Measurements from ENCODE around the gene SLC35B1.

Gene SLC35B1

DNA sequence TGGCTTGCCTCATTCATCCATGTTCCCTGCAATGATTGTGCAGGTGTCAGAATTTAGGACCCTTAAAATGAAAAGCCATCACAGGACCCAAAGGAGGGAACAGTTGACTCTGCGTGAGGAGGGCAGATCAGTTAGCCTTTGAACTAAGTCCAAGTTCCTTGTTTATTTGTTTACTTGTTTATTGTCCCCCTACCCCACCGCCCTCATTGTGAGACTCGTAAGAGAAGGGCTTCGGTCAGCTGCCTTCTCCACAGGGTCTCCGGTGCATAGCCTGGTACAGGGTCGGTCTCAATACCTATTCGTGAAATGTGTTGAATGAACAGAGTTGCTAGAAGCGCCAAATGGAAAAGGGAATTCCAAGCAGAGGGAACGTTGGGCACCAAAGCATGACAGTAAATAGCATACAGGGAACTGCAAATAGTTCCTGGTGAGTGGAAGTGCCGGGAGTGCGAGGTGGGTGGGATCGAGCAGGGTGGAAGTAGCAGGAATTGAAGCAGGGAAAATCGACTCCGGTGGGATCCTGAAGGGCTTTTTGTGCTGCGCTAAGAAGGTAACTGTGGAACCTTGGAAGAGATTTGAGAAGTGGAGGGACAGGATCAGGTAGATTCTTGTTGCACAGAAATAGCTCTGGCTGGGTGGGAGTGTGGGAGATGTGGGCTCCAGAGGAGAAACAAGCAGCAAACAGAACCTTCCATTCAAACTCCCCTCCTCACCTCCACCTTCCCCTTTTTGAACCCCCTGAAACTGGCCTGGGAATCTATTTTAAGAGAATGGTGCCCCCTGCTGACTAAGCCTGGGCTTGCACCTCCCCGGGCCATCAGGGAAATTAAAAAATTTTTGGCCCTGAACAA, 12.7 kb downstream of the SLC35B1 start:
- peak overlapping the region; percentile 25 to 38 for H3K4me3 ChIP-seq (ENCODE audit: low read depth in 1 of 2, low read length in 2 of 2)

DNA sequence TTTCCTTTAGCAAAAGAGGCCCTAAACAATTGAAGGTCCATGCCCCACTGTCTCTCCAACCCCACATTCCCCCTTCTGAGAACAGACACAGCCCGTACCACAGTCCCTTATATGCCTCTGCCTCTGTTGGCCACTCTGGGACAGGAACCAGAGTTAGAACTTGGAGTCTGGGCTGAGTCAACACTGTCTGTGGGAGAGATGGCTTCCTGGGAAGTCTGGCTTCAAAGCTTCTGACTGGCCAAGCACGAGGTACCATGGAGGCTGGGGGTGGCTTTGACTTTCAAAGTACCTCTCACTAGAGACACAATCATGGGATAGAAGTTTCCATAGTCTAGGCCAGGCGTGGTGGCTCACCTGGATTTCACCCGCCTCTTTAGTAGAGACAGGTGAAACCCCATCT, 15.0 kb downstream of the SLC35B1 start:
- H3K27ac ChIP-seq (ENCODE audit: low read depth, low read length): peak overlapping the region; percentile 80
- peak overlapping the region; percentile 41 for H3K9ac ChIP-seq (ENCODE audit: low read length)
- H3K4me1 ChIP-seq (ENCODE audit: insufficient read depth, low read length): peaks cover 30% of the 10 kb centered on the region

More for the DNA sequence above, 12.7 kb downstream of the SLC35B1 start:
- no peak overlapping the region for H3K9ac ChIP-seq (ENCODE audit: low read length)
- H3K27ac ChIP-seq (ENCODE audit: low read depth, low read length): peak overlapping the region; percentile 31
- H3K4me1 ChIP-seq (ENCODE audit: insufficient read depth, low read length): peaks cover 26% of the 10 kb centered on the region
- H3K36me3 ChIP-seq (ENCODE audit: insufficient read depth, low read length): peaks cover 3% of the 10 kb centered on the region
- H3K9me3 ChIP-seq (ENCODE audit: low read length): no peaks in the 10 kb centered on the region
- no peaks in the 10 kb centered on the region for H3K27me3 ChIP-seq (ENCODE audit: control insufficient read depth in 1 of 2, insufficient read depth in 2 of 2, low read length in 2 of 2)

DNA sequence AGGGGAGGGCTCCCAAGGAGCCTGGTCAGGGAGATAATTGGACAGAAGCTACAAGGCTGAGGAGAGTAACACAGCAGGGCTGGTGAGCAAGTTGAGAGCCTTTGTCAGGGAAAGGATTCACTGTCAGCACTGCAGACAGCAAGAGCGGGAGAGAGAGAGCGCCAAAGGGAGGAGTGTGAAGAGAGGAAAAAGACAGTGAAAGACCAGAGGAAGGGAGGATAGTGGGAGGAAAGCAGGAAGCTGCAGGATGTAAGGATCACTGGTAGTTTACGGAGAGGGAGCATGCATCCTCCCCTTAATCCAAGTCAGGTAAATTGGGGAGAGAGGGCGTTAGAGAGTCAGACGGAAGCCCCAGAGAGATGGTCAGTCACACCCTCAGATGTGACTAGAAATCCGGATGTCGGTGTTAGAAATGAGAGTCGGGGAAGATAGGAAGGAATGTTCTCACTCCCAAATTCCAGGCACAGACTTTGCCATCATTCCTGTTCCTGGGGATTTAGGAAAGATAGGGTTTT, 16.0 kb downstream of the SLC35B1 start:
- no peaks in the 10 kb centered on the region for H3K36me3 ChIP-seq (ENCODE audit: insufficient read depth, low read length)
- peak overlapping the region; percentile 80 for H3K27ac ChIP-seq (ENCODE audit: low read depth, low read length)
- peak overlapping the region; percentile 62 for H3K9ac ChIP-seq (ENCODE audit: low read length)
- H3K4me1 ChIP-seq (ENCODE audit: insufficient read depth, low read length): peaks cover 33% of the 10 kb centered on the region
- H3K4me3 ChIP-seq (ENCODE audit: low read depth in 1 of 2, low read length in 2 of 2): peak overlapping the region in 1 of 2 donors; percentile 17
- H3K9me3 ChIP-seq (ENCODE audit: low read length): no peaks in the 10 kb centered on the region
- H3K27me3 ChIP-seq (ENCODE audit: control insufficient read depth in 1 of 2, insufficient read depth in 2 of 2, low read length in 2 of 2): no peaks in the 10 kb centered on the region

More for the DNA sequence above, 15.0 kb downstream of the SLC35B1 start:
- Histone ChIP-seq H3K36me3 (ENCODE audit: insufficient read depth, low read length) (no peaks in the 10 kb centered on the region), H3K9me3 (ENCODE audit: low read length) (no peaks in the 10 kb centered on the region), H3K27me3 (ENCODE audit: control insufficient read depth in 1 of 2, insufficient read depth in 2 of 2, low read length in 2 of 2) (no peaks in the 10 kb centered on the region), H3K4me3 (ENCODE audit: low read depth in 1 of 2, low read length in 2 of 2) (no peak overlapping the region)

DNA sequence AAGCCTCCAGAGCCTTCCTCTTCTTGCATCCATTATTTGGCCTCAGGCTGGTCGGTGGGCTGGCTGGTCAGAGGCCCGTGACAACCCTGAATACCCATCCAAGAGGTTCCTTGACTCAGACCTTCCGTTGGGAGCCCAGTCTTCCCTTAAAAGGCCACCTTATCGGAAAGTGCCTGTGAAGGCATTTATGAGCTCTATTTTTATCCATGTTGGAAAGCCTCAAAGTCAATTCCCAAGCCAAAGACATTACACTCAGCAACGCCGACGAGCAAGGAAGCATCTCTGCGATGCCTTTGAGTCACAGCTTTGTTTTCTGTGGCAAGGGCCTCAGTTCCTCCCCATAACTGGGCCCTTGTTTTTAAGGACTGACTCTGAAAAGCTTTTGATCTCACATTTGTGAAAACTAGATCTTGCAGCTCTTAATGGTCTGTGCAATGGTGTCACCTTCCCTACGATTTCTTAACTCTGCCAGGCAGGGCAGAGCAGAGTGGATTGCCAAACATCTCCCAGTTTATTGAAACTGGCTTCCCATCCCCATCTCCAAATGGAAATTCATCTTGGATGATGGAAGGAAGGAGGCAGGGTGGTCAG, 16.6 kb downstream of the SLC35B1 start:
- Histone ChIP-seq H3K4me3 (ENCODE audit: low read depth in 1 of 2, low read length in 2 of 2) (peak overlapping the region in 1 of 2 donors; percentile 17), H3K27me3 (ENCODE audit: control insufficient read depth in 1 of 2, insufficient read depth in 2 of 2, low read length in 2 of 2) (no peaks in the 10 kb centered on the region), H3K9me3 (ENCODE audit: low read length) (no peaks in the 10 kb centered on the region), H3K4me1 (ENCODE audit: insufficient read depth, low read length) (peaks cover 33% of the 10 kb centered on the region), H3K27ac (ENCODE audit: low read depth, low read length) (peak overlapping the region; percentile 80), H3K9ac (ENCODE audit: low read length) (peak overlapping the region; percentile 62), H3K36me3 (ENCODE audit: insufficient read depth, low read length) (no peaks in the 10 kb centered on the region)

DNA sequence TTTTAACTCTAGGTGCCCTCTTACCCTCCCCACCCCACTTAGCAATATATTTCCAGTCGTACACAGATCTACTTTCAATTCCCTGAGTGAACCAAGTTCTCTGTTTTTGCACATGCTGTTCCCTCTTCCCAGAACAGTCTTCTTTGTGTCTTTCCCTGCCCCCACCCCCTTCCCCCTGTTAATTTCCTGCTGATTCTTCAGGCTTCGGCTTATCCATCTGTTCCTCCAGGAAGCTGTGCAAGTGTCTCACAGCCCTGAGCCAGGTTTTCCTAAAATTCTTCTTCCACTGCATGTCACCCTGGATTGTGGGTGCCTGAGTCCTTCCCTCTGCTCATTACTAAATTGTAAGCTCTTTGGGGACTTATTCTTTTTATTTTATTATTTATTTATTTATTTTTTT, 17.5 kb downstream of the SLC35B1 start:
- no peaks in the 10 kb centered on the region for H3K27me3 ChIP-seq (ENCODE audit: control insufficient read depth in 1 of 2, insufficient read depth in 2 of 2, low read length in 2 of 2)
- H3K27ac ChIP-seq (ENCODE audit: low read depth, low read length): peak overlapping the region; percentile 80
- H3K9me3 ChIP-seq (ENCODE audit: low read length): no peaks in the 10 kb centered on the region
- peaks cover 31% of the 10 kb centered on the region for H3K4me1 ChIP-seq (ENCODE audit: insufficient read depth, low read length)
- H3K9ac ChIP-seq (ENCODE audit: low read length): no peak overlapping the region
- no peak overlapping the region for H3K4me3 ChIP-seq (ENCODE audit: low read depth in 1 of 2, low read length in 2 of 2)
- H3K36me3 ChIP-seq (ENCODE audit: insufficient read depth, low read length): no peaks in the 10 kb centered on the region

DNA sequence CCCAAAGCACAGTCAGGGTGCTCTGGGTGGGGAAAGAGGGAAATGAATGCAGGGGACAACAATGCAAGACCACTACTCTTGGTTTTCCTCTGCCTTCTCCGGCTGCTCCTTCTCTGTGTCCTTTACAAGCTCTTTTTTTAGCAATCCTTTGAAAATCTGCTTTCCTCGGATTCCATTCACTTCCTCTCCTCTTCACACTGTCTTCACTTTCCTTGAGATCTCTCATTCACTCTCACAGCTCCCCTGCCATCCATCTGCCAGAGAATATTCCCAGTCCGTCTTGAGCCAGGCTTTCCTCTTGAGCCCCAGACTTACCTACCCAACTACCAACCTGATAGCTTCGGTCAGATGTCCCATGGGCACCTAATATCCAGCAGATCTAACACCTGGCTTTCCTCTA, 18.9 kb downstream of the SLC35B1 start:
- no peak overlapping the region for H3K4me3 ChIP-seq (ENCODE audit: low read depth in 1 of 2, low read length in 2 of 2)
- H3K27ac ChIP-seq (ENCODE audit: low read depth, low read length): peak overlapping the region; percentile 71
- no peaks in the 10 kb centered on the region for H3K9me3 ChIP-seq (ENCODE audit: low read length)
- H3K36me3 ChIP-seq (ENCODE audit: insufficient read depth, low read length): no peaks in the 10 kb centered on the region
- peaks cover 25% of the 10 kb centered on the region for H3K4me1 ChIP-seq (ENCODE audit: insufficient read depth, low read length)
- H3K27me3 ChIP-seq (ENCODE audit: control insufficient read depth in 1 of 2, insufficient read depth in 2 of 2, low read length in 2 of 2): no peaks in the 10 kb centered on the region
- H3K9ac ChIP-seq (ENCODE audit: low read length): no peak overlapping the region

DNA sequence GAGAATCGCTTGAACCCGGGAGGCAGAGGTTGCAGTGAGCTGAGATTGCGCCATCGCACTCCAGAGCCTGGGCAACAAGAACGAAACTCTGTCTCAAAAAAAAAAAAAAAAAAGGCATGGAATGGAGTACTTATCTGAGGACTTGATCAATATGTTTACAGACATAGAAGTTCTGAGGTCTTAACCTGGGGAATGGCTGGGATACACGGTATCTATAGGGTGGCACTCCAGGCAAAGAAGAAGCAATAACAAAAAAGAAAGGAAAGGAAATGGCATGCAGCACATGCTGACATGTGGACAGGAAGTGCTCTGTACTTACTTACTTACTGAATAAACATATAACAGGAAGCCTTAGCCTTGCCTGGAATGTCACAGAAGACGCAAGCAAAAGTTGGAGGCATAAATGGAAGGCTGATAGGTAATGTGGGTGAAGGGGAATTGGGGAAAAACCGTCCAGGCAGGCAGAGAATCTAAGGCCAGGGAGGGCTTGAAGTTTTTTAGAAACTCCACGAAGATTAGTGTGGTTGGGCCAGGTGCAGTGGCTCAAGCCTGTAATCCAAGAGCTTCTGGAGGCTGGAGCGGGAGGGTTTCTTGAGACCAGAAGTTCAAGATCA, 19.8 kb downstream of the SLC35B1 start:
- H3K4me3 ChIP-seq (ENCODE audit: low read depth in 1 of 2, low read length in 2 of 2): no peak overlapping the region

DNA sequence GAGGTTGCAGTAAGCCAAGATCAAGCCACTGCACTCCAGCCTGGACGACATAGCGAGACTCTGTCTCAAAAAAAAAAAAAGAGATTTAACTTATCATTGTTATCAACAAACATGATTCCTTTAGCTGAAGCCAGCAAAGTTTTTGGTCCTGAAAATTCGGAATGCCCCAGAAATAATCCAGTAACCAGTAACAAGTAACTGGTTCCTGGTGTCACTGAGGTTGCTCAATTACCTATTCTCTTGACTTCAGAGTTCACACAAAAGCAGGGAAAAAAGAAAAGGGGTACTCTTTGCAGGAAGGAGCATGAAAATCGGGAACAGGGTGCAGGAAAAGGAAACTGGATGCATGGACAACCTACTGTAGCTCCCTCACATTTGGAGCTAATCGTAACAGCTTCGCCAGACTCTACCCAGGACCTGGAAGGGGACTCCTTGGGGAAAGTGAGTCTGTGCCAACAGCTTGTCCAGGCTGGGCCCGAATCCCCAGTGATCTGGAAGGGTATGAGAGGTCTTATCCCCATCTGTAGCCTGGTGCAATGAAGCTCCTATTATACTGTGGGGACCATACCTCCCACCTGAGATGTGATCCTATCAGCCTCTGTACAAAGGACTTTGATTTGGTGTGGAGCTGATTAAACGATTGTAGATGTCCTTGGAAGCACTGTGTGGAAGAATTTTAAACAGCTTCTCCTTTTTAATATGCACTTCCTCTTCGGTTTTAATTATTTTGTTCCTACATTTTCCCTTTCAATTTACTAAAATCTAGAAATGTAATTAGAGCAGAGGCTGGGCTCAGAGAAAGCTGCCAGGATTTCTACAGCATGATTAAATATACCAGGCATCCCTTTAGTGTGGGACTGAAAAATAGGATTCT, 26.4 kb downstream of the SLC35B1 start:
- H3K4me1 ChIP-seq (ENCODE audit: insufficient read depth, low read length): peaks cover 4% of the 10 kb centered on the region

More for the DNA sequence above, 19.8 kb downstream of the SLC35B1 start:
- H3K9ac ChIP-seq (ENCODE audit: low read length): no peak overlapping the region
- H3K9me3 ChIP-seq (ENCODE audit: low read length): no peaks in the 10 kb centered on the region
- no peaks in the 10 kb centered on the region for H3K36me3 ChIP-seq (ENCODE audit: insufficient read depth, low read length)
- no peaks in the 10 kb centered on the region for H3K27me3 ChIP-seq (ENCODE audit: control insufficient read depth in 1 of 2, insufficient read depth in 2 of 2, low read length in 2 of 2)
- peak overlapping the region; percentile 71 for H3K27ac ChIP-seq (ENCODE audit: low read depth, low read length)
- peaks cover 25% of the 10 kb centered on the region for H3K4me1 ChIP-seq (ENCODE audit: insufficient read depth, low read length)

DNA sequence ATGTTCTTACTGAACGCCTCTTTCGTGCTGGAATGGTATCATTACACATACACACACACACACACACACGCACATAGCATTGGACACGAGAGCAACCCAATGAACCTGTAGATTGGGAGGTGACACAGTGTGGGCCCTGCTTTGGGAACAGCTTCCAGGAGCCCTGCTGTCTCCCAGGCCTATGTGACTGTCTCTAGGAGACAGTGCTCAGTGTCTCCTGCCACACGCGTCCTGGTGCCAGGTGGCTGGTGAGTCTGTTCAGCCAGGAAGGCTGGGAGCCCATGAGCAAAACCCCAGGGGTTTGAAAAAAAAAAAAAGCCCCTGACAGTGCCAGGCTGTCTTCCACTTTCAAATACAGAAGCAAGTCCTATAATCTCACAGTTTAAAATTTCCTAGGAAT, 27.4 kb downstream of the SLC35B1 start:
- no peaks in the 10 kb centered on the region for H3K27me3 ChIP-seq (ENCODE audit: control insufficient read depth in 1 of 2, insufficient read depth in 2 of 2, low read length in 2 of 2)
- peaks cover 8% of the 10 kb centered on the region for H3K4me1 ChIP-seq (ENCODE audit: insufficient read depth, low read length)
- H3K27ac ChIP-seq (ENCODE audit: low read depth, low read length): no peak overlapping the region
- H3K9ac ChIP-seq (ENCODE audit: low read length): no peak overlapping the region
- no peak overlapping the region for H3K4me3 ChIP-seq (ENCODE audit: low read depth in 1 of 2, low read length in 2 of 2)
- H3K36me3 ChIP-seq (ENCODE audit: insufficient read depth, low read length): no peaks in the 10 kb centered on the region
- H3K9me3 ChIP-seq (ENCODE audit: low read length): no peaks in the 10 kb centered on the region

More for the DNA sequence above, 26.4 kb downstream of the SLC35B1 start:
- Histone ChIP-seq H3K9ac (ENCODE audit: low read length) (no peak overlapping the region), H3K27ac (ENCODE audit: low read depth, low read length) (no peak overlapping the region), H3K9me3 (ENCODE audit: low read length) (no peaks in the 10 kb centered on the region), H3K36me3 (ENCODE audit: insufficient read depth, low read length) (no peaks in the 10 kb centered on the region), H3K4me3 (ENCODE audit: low read depth in 1 of 2, low read length in 2 of 2) (no peak overlapping the region), H3K27me3 (ENCODE audit: control insufficient read depth in 1 of 2, insufficient read depth in 2 of 2, low read length in 2 of 2) (no peaks in the 10 kb centered on the region)

DNA sequence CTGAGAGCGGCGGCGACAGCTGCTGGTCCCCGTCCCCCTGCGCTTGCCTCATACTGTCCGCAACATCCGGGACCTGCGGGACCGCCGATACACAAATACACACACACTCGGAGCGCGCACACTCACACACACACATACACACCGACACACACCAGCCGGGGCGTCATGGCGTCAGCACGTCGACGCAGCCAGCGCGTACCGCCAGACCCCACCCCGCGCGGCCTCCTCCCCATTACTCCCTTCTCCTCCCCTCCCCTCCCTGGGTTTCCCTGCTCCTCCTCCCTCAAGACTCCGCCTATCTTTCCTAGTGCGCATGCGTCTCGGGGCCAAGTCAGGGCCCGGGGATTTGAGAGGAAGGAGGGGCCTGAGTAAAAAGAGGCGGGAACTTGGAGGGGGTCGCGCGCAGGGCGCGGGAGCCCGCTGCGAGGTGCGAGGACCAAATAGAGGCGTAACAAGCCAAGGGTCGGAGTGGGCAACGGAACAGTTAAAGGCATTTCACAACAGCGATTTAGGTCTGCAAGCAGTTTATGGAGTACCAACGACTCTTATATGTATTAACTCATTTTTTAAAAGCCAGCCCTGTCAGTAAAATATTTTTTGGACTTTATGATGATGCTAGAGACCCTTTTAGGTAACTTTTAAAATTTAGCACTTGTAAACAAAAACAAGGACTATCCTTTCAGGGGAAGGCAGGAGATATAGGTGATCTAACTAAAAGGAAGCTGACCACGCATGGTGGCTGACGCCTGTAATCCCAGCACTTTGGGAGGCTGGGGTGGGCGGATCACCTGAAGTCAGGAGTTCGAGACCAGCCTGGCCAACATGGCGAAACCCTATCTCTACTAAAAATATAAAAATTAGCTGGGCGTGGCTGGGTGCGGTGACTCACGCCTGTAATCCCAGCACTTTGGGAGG, 29.6 kb downstream of the SLC35B1 start, which contains the start of gene SPOP:
TSS of gene SPOP (minus strand) at position 165 of the 915 bp plus-strand sequence. CDS start 55,287 bp downstream, outside the sequence.
- peak within 1 kb of the TSS; percentile 97 for H3K27ac ChIP-seq (ENCODE audit: low read depth, low read length)
- H3K9me3 ChIP-seq (ENCODE audit: low read length): no peaks in the 10 kb centered on the region
- peak within 1 kb of the TSS; percentile 71 to 82 for H3K4me3 ChIP-seq (ENCODE audit: low read depth in 1 of 2, low read length in 2 of 2)
- peaks cover 20% of the 10 kb centered on the region for H3K4me1 ChIP-seq (ENCODE audit: insufficient read depth, low read length)
- H3K27me3 ChIP-seq (ENCODE audit: control insufficient read depth in 1 of 2, insufficient read depth in 2 of 2, low read length in 2 of 2): no peaks in the 10 kb centered on the region
- no peaks in the 10 kb centered on the region for H3K36me3 ChIP-seq (ENCODE audit: insufficient read depth, low read length)
- H3K9ac ChIP-seq (ENCODE audit: low read length): peak within 1 kb of the TSS; percentile 80
